Common myeloid progenitor, CD34-positive (primary cell): ENCODE data around the gene SHMT1.

ENCODE experiments used
- CTCF ChIA-PET: fragments of 350-600 bp; sonication (Branson Sonifier 250); formaldehyde crosslinking; loops from one replicate; lab custom pipeline; 2021; ENCODE audit warnings: antibody characterized with exemption; lab: Charles Lee
- POLR2A ChIA-PET: fragments of 350-600 bp; sonication (Branson Sonifier 250); formaldehyde crosslinking; loops from one replicate; lab custom pipeline; 2021; ENCODE audit warnings: antibody characterized with exemption; lab: Charles Lee
- DNase-seq, 3 donors: peaks; one replicate each; pipeline versions ENCODE4 v3.0.0 to v3.0.0-alpha.2; 2013
- H3K27ac ChIP-seq, 2 experiments: 1 replicate in 1 of 2; 2 replicates in 1 of 2; pipeline ENCODE4 v1.7.0; 2013; ENCODE audit warnings: inconsistent platforms in 2 of 2, low read length in 2 of 2, mild to moderate bottlenecking in 2 of 2, low read depth in 1 of 2, moderate library complexity in 1 of 2; ENCODE audit not compliant: severe bottlenecking in 2 of 2, insufficient read depth in 1 of 2, poor library complexity in 1 of 2
- H3K27me3 ChIP-seq, 5 experiments: replicated peaks in 2 of 5; 1 replicate in 3 of 5; 2 replicates in 2 of 5; pipeline versions ENCODE4 v1.6.1 to v1.7.0; 2013; ENCODE audit warnings: low read length in 4 of 5, mild to moderate bottlenecking in 2 of 5, moderate library complexity in 2 of 5, inconsistent platforms in 1 of 5; ENCODE audit not compliant: insufficient read depth in 5 of 5, control insufficient read depth in 4 of 5
- H3K36me3 ChIP-seq, 4 experiments: 1 replicate in 2 of 4; 2 replicates in 2 of 4; pipeline versions ENCODE4 v1.6.1 to v1.7.0; 2013; ENCODE audit warnings: low read length in 3 of 4, control low read depth in 1 of 4, mild to moderate bottlenecking in 1 of 4; ENCODE audit not compliant: control insufficient read depth in 4 of 4, insufficient read depth in 4 of 4
- H3K4me1 ChIP-seq, 4 experiments: 1 replicate in 3 of 4; 2 replicates in 1 of 4; pipeline versions ENCODE4 v1.6.1 to v1.7.1; 2013; ENCODE audit warnings: low read length in 3 of 4, mild to moderate bottlenecking in 3 of 4, control low read depth in 1 of 4, inconsistent platforms in 1 of 4, moderate library complexity in 1 of 4; ENCODE audit not compliant: control insufficient read depth in 4 of 4, insufficient read depth in 4 of 4; ENCODE audit errors: control extremely low read depth in 1 of 4
- H3K4me3 ChIP-seq, 7 experiments: 1 replicate in 4 of 7; 2 replicates in 3 of 7; pipeline versions ENCODE4 v1.5.1 to v1.7.0; 2013; ENCODE audit warnings: mild to moderate bottlenecking in 7 of 7, low read length in 6 of 7, moderate library complexity in 6 of 7, inconsistent platforms in 2 of 7, low read depth in 2 of 7, control low read depth in 1 of 7; ENCODE audit not compliant: insufficient read depth in 4 of 7, control insufficient read depth in 1 of 7; ENCODE audit errors: extremely low read depth in 1 of 7
- H3K9me3 ChIP-seq, 5 experiments: 1 replicate in 4 of 5; 2 replicates in 1 of 5; pipeline versions ENCODE4 v1.6.1 to v1.7.1; 2013; ENCODE audit warnings: low read length in 4 of 5, mild to moderate bottlenecking in 2 of 5, inconsistent platforms in 1 of 5, low read depth in 1 of 5, moderate library complexity in 1 of 5; ENCODE audit not compliant: control insufficient read depth in 4 of 5, insufficient read depth in 2 of 5; ENCODE audit errors: control extremely low read depth in 1 of 5
- WGBS: methylation state at CpG from one replicate; pipeline ENCODE4 v1.1.5; 2013; ENCODE audit not compliant: insufficient coverage; 5-methylcytosine and 5-hydroxymethylcytosine counted together

SHMT1 gene

DNA sequence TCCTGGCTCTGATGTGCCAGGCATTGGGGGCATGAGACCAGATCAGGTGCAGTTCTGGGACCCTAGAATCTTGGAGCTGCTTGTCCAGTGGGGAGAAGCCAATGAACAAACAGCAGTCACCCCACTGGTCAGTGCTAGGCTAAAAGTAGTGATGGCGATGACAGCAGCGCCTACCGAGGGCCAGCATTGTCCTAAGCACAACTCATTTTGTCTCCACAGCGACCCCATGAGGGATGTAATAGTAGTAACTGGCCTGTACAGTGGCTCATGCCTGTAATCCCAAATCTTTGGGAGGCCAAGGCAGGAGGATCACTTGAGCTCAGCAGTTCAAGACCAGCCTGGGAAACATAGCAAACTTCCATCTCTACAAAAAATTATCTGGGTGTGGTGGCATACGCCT is 42.0 kb downstream of the SHMT1 start:
- Histone ChIP-seq H3K36me3 (peaks cover 11 to 80% (median 64%) of the 10 kb centered on the region in 4 experiments), H3K27me3 (no peaks in the 10 kb centered on the region), H3K9me3 (no peaks in the 10 kb centered on the region), H3K27ac (no peak overlapping the region), H3K4me3 (no peak overlapping the region), H3K4me1 (peaks cover 0 to 33% (median 27%) of the 10 kb centered on the region in 4 experiments)
- ChIA-PET CTCF (interaction anchor here (0.6 to 2.3 kb wide), 7 partner anchors 11 to 175 kb away, joined by 3 to 9 read pairs (median 4); no protein-coding TSS in a partner anchor), POLR2A (no interaction called here)
- 95% methylated on average over 5 of the region's 5 CpGs for WGBS
- DNase-seq: no peak

DNA sequence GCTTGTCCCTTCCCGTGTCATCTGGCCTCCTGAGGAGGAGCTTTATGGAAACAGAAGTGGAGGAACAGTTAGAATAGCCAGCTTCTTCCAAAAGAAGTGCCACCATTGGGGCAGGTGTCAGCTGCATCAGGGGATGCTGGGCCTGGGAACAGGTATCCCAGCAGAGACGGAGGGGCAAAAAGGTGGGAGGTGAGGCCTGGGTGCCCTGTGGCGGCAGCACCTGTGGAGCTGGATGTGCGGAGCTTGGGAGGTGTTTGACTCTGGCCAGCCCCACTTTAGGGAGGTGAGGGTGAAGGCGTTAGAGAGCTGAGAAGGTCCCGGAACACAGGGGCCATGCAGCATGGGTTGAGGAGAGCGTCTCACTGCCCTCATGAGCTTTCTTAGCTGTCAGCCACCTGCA is 43.0 kb downstream of the SHMT1 start:
- Histone ChIP-seq H3K27me3 (no peaks in the 10 kb centered on the region), H3K4me1 (peaks cover 6 to 40% (median 35%) of the 10 kb centered on the region in 4 experiments), H3K4me3 (no peak overlapping the region), H3K9me3 (no peaks in the 10 kb centered on the region), H3K36me3 (peaks cover 7 to 80% (median 59%) of the 10 kb centered on the region in 4 experiments), H3K27ac (no peak overlapping the region)
- 100% methylated on average over 7 of the region's 7 CpGs for WGBS
- CTCF ChIA-PET: interaction anchor here (0.6 to 2.3 kb wide), 11 partner anchors 9 to 444 kb away, joined by 3 to 10 read pairs (median 4); no protein-coding TSS in a partner anchor
- POLR2A ChIA-PET: no interaction called here
- no peak for DNase-seq

DNA sequence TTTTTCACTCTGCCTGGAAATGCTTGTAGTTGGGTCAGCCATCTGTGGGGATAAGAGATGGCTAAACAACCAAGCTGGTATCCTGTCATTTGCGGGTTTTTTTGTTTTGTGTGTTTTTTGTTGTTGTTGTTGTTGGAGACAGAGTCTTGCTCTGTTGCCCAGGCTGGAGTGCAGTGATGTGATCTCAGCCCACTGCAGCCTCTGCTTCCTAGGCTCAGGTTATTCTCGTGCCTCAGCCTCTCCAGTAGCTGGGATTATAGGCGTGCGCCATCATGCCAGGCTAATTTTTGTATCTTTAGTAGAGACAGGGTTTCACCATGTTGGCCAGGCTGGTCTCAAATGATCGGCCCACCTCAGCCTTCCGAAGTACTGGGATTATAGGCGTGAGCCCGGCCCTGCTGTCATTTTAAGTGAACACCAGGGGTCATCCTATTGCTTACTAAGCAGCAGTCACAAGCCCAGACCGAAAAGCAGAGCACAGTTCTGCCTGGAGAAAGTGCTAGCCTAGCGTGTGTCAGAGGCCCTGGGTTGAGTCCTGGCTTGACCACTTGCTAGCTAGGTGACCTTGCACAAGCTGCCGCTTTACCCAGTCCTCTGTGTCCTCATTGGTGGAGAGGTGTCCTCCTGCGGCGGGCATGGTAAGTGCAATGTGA is 43.6 kb downstream of the SHMT1 start:
- Histone ChIP-seq H3K4me1 (peaks cover 6 to 40% (median 35%) of the 10 kb centered on the region in 4 experiments), H3K27me3 (no peaks in the 10 kb centered on the region), H3K4me3 (no peak overlapping the region), H3K9me3 (no peaks in the 10 kb centered on the region), H3K27ac (no peak overlapping the region), H3K36me3 (peaks cover 7 to 74% (median 55%) of the 10 kb centered on the region in 4 experiments)
- ChIA-PET CTCF (interaction anchor here (0.6 to 2.3 kb wide), 10 partner anchors 10 to 445 kb away, joined by 3 to 10 read pairs (median 4); no protein-coding TSS in a partner anchor), POLR2A (no interaction called here)
- peak; percentile 42 to 67 (median 61) for DNase-seq
- 83% methylated on average over 12 of the region's 13 CpGs for WGBS

DNA sequence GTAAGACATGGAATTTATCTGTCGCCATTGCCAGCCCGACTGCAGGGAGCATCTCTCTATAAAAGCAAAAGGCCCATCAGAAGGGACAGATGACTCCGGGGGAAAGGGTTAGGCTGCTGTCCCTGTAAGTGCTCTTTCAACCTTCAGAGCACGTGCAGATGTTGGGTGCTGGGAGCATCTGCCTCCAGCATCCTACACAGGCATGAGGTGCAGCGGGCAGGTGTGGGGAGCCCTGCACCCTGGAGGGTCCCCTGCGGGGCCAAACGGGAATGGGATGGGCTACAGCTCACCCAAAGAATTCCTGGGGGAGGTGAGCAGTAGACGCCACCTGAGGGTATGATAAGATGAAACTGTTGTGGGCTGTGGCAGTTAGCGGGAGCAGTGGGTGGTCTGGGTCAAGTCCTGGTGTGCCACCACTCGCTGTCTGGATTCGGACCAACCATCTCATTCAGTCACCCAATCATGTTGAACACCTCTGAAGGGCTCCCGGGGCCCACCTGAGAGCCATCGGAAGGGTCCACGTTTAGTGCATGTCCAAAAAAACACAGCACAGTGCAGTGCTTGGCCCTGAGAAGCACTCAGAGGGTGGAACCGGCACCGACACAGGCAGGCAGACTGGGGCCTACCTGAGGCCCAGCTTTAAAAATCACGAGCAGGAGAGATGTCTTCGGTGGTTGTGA is 44.4 kb downstream of the SHMT1 start:
- CTCF ChIA-PET: interaction anchor here (2.2 to 2.3 kb wide), 2 partner anchors 10 to 177 kb away, joined by 9 to 10 read pairs; no protein-coding TSS in a partner anchor
- WGBS: 92% methylated on average over 13 of the region's 18 CpGs
- no peaks in the 10 kb centered on the region for H3K9me3 ChIP-seq
- H3K27ac ChIP-seq: no peak overlapping the region
- peaks cover 1 to 66% (median 50%) of the 10 kb centered on the region in 4 experiments for H3K36me3 ChIP-seq
- H3K4me3 ChIP-seq: peak overlapping the region in 1 of 7 experiments; percentile 4
- POLR2A ChIA-PET: no interaction called here
- peaks cover 10 to 43% (median 39%) of the 10 kb centered on the region in 4 experiments for H3K4me1 ChIP-seq
- H3K27me3 ChIP-seq: no peaks in the 10 kb centered on the region
- no peak for DNase-seq

DNA sequence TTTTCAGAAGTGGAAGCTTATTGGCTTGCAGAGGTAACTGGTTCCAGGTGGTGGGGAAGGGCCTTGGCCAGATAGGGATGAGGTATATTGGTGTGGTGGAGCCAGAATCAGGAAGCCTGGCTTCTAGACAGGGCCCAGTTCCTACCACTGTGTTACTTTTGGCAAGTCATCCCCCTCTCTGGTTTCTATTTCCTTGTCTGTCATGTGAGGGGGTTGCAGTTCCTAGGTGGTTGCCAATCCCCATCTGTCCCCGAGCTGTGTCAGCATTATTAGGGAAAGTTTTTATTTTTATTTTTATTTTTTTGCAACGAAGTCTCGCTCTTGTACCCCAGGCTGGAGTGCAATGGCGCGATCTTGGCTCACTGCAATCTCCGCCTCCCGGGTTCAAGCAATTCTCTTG is 45.2 kb downstream of the SHMT1 start:
- POLR2A ChIA-PET: no interaction called here
- CTCF ChIA-PET: interaction anchor here (0.8 kb wide), 1 partner anchor 69 kb away, joined by 3 read pairs; no protein-coding TSS in a partner anchor
- Histone ChIP-seq H3K4me1 (peaks cover 18 to 51% (median 46%) of the 10 kb centered on the region in 4 experiments), H3K9me3 (no peaks in the 10 kb centered on the region), H3K36me3 (peaks cover 0 to 58% (median 42%) of the 10 kb centered on the region in 4 experiments), H3K4me3 (peak overlapping the region in 2 of 7 experiments; percentile 1 to 39), H3K27ac (peak overlapping the region in 1 of 2 experiments; percentile 56), H3K27me3 (no peaks in the 10 kb centered on the region)
- DNase-seq: no peak
- 86% methylated on average over 6 of the region's 7 CpGs for WGBS

DNA sequence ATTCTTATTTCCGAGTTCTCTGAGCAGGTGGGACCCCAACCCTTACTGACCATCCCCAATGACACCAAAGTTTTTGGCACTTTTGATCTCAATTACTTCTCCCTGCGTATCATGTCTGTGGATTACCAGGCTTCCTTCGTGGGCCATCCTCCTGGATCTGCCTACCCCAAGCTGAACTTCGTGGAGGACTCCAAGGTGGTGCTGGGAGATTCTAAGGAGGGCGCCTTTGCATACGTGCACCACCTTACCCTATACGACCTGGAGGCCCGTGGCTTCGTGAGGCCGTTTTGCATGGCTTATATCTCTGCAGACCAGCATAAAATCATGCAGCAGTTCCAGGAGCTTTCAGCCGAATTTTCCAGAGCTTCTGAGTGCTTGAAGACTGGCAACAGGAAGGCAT is 47.4 kb downstream of the SHMT1 start:
- Histone ChIP-seq H3K9me3 (no peaks in the 10 kb centered on the region), H3K36me3 (peaks cover 0 to 59% (median 34%) of the 10 kb centered on the region in 4 experiments), H3K27ac (peak overlapping the region; percentile 94 to 98), H3K4me1 (peaks cover 20 to 60% (median 47%) of the 10 kb centered on the region in 4 experiments), H3K27me3 (no peaks in the 10 kb centered on the region), H3K4me3 (peak overlapping the region; percentile 86 to 98 (median 93))
- ChIA-PET POLR2A (no interaction called here), CTCF (interaction anchor here (1.2 kb wide), 1 partner anchor 67 kb away, joined by 3 read pairs; no protein-coding TSS in a partner anchor)
- 78% methylated on average over 10 of the region's 11 CpGs for WGBS
- DNase-seq: no peak
